ENCODE results near the gene TFPI.

TFPI gene

GRCh38 chr2:187503700-187504099 is 50.5 kb downstream of the TFPI start:
- DNase-seq: no peak

DNA sequence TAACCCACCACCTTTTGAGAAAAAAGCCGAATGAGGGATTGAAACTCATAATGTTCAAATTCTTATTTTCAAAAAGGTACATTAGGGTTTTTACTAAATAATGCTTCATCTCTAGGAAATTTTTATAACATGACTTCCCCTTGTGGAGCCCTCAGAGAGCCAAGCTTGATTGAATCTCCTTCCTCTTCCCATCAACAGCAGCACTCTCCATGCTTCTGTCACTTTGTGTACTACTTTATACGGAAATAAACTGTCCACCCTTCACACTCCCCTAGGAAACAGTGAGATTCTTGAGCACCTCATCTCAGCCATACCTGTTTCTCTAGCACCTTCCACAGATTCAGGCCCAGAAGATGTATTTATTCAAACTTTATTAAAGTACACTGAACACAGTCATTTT is 51.8 kb downstream of the TFPI start:
- DNase-seq: no peak

DNA sequence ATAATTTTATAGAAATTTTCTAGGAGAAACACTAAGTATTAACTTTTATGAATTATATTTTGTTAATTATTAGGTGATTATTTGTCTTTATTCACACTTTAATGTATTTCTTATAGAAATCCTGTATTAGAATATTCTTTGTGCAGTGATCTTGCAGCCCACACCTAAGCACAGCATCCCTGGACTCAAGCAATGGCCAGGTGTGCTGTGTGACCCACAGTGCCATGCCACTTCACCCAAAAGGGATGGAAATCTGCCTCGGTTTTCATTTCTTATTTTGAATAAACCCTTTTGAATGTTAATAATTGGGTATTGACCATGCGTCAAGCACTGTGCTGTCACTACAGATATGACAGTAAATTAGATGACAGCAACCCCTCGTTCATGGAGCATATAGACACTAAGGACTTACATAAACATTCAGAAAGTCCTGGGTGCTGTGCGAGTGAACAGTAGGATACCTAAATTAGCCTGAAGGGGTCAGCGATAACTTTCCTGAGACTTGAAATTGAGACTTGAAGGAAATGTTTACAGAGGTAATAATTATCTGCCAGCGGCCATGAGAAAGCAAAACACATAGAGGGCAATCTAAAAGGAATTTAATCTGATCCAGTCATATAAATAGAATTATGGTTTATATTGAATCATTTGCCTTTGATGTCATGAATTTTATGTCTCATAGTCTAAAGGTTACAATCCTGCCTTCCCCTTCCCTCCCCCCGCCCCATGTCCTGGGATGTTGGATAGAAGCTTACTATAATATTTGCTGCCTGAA is 53.5 kb downstream of the TFPI start:
- no peak for DNase-seq

GRCh38 chr2:187499941-187500532 is 54.2 kb downstream of the TFPI start:
- peak; percentile 56 for DNase-seq

- DNase-seq: no peak
These were observed 56.3 kb downstream of the TFPI start for GRCh38 chr2:187497858-187498463.

GRCh38 chr2:187497140-187497539 is 57.1 kb downstream of the TFPI start:
- DNase-seq: no peak

GRCh38 chr2:187495324-187495723 is 58.9 kb downstream of the TFPI start:
- DNase-seq: no peak

DNA sequence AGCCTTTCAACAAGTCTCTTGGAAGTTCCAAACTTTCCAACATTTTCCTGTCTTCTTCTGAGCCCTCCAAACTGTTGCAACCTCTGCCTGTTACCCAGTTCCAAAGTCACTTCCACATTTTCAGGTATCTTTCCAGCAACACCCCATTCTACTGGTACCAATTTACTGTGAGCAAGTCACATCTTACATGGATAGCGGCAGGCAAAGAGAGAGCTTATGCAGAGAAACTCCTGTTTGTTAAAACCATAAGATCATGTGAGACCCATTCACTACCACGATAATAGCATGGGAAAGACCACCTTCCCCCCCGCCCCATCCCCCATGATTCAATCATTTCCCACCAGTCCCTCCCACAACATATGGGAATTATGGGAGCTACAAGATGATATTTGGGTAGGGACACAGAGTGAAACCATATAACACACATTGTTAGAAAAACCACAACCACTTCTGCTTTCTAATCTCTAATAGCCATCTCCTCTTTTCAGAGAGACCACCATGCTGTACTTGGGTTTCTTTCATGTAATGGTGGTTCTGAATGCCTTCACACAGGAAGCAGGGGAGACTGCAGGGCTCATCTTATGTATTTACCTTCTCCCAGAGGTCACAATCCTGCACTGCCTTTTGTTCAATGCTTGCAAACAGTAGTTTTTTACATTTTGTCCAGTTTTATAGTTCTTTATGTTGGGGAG is 60.2 kb downstream of the TFPI start:
- no peak for DNase-seq

DNA sequence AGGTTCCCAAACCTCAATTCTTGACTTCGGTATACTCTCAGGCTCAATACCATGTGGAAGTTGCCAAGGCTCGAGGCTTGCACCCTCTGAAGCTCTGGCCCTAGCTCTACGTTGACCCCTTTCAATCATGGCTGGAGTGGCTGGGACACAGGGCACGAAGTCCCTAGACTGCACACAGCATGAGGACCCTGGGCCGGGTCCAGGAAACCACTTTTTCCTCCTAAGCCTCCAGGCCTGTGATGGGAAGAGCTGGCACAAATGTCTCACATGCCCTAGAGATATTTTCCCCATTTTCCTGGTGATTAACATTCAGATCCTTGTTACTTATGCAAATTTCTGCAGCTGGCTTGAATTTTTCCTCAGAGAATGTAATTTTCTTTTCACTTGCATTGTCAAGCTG is 61.1 kb downstream of the TFPI start:
- DNase-seq: no peak

GRCh38 chr2:187486241-187486640 is 68.0 kb downstream of the TFPI start:
- no peak for DNase-seq

DNA sequence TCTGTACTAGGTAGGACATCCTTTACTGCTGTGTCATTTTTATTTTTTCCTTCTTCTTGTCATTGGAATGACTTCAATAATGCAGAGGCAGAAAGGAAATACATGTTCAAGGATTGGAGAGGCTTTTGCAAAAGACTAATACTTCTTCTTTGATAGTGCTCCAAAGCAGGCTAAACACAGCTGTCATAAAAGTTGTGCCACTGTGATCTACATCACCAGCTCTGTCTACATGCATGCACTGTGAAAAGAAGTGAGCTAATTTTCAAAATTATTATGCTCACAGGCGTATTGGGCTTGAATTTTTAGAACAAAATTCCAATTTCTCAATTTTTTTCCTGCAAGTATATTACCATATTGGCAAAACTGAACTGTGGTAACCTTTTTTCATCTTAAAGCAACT is 68.7 kb downstream of the TFPI start:
- no peak for DNase-seq

DNA sequence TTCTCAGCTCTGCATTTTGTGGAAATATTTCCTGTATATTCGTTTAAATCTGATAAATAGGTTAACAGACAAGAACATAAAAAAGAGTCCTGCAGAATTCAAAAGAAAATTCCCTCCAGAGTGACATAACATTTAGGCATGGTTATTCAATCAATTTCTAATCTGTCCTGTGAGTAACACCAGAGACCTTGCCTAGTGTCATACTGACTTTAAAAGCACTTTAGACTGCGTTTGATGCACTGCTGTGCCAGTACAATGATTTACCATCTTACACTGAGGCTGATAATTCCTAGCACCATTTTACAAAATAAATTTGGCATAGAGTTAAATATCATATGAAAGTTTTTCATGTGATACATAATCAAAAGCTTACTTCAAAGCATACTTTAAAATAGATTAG is 70.7 kb downstream of the TFPI start:
- DNase-seq: no peak

GRCh38 chr2:187482796-187483195 is 71.4 kb downstream of the TFPI start:
- no peak for DNase-seq

GRCh38 chr2:187481543-187481942 is 72.7 kb downstream of the TFPI start:
- DNase-seq: no peak

DNA sequence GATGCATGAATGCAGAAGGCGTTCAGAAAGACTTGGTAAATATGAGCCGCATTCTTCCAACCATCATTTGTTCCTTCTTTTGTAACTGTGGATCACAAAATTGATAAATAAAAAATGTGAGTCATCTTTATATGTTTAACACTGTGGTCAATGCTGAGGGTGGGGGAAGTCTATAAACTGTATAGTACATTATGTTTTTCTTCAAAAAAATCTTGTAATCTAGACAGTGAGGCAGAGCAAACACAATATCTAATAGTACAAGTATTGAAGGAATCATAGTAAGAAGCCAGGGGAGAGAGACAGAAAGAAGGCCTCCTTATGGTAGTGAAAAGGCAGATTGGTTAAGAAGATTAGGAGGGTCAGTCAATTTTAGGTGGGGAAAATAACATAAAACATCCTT is 75.5 kb downstream of the TFPI start:
- DNase-seq: no peak

GRCh38 chr2:187477051-187477450 is 77.2 kb downstream of the TFPI start:
- DNase-seq: no peak

DNA sequence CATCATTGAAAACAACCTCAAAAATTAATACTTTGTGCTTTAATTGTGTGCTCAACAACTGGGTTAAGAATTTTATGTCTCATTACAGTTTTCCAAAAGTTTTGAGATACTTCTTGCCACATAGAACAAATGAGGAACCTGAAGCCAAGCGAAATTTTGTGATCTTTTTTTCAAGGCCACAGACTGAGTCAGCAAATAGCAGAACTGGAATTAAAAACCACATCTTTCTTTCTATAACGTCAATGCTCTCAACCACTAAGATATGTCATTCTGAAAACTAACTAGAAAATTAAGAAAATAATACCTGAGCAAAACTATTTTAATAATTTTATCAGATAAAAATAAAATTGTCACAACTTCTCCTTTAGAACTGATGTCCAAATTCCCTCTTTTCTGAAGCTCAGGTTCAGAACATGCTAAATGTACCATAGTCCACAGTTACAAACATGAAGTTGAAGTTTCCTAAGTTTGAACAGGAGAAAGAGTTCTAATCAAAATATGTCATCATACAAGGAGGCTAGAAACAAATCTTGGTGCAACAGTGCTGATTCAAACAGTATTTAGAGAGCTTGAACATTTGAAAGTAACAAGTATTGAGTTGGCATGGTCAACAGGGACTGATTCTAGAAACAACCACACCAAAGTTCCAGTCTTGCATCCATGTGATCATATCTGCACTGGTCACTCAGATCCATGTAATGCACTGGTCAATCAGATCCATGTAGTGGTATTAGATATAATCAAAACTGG is 78.6 kb downstream of the TFPI start:
- no peak for DNase-seq

DNA sequence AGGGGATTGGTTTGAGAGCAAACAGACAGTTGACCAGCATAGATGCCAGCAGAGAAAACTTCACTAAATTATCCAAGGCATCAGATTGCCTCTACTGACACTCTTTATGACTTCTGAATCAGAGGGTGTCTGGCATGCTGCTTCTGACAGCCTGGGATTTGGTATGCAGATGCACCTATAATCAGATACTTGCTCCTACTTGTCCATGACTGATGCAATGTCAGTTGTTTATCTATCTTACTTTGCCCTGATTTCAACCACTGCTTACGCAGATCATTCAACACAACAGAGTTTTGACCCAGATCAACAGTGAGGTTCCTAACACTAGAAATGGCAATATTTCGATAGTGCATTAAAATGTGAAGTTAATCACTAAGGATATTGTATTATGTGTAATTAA is 83.5 kb downstream of the TFPI start:
- DNase-seq: no peak

GRCh38 chr2:187469538-187469937 is 84.7 kb downstream of the TFPI start:
- DNase-seq: no peak

- no peak for DNase-seq
These were observed 86.0 kb downstream of the TFPI start for GRCh38 chr2:187468262-187468661.

- DNase-seq: no peak
These were observed 88.0 kb downstream of the TFPI start for GRCh38 chr2:187466129-187466792.

DNA sequence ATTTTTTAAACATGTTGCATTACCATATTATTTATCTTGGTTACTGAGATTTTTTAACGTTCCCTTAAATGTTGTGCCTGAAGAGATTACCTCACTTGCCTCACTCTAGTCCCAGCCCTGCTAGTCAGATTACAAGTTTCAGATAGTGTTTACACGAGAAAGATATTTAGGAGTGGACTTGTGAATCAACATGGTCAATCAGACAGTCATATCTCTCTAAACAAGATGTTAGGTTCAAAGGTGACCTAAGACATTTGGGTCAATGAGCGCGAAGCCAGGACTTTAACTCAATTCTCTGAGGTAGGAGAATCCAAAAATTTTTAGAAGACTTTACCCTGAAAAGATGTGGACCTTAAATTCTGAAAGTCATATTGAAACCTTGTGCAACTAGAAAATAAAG is 91.4 kb downstream of the TFPI start:
- DNase-seq: no peak
